ENCODE results near the gene BAIAP2L1. TPM values are rescaled to one million over a fixed set of nuclear protein-coding genes. Genes with fewer than 3 reads are reported as not detected.

Gene BAIAP2L1
- total and polyA plus RNA-seq, 9 of the 15 experiments (the other 6 are each of a cell fraction or from before 2014, with no cell fraction given) = 4.2 to 29.8 (median 15.5) TPM

DNA sequence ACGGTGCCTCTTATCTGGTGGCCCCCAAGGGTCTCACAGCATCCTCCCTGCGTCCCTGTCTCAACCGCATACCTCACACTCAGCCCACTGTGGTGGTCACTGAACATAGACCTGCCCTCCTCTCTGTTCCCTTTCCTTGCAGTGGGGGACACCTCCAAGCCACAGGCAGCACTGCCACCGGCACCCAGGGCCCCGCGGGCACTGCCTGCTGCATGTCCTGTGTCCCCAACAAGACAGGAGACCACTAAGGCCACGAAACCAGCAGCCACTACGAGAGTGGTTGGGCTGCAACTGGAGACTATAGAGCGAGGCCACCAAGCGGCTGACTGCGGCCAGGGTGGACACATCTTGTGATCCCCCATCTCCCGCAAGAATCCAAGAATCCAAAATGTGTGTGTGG is 104.1 kb downstream of the BAIAP2L1 start:
- in situ Hi-C loops (cut with MboI) = loop anchor here (5.0 to 10.0 kb wide), 2 partner anchors 448 to 545 kb away; no protein-coding TSS in a partner anchor
- H3K4me3 ChIP-seq = no peak overlapping the region

More for the DNA sequence above, 104.1 kb downstream of the BAIAP2L1 start:
- H3K27ac ChIP-seq (ENCODE audit: extremely low read depth, low read depth, low read length) = no peak overlapping the region
- DNase-seq (ENCODE audit: extremely low read depth in 1 of 4, low spot score in 3 of 4) = no peak
- H3K27me3 ChIP-seq (ENCODE audit: control insufficient read depth in 2 of 2, insufficient read depth in 2 of 2, low read length in 2 of 2) = peaks cover 0 to 56% of the 10 kb centered on the region in 2 experiments; a peak in 3 of 5 replicates
- CTCF ChIA-PET (ENCODE audit: low intra/inter-chr PET ratio) = no interaction called here
- peaks cover 21% of the 10 kb centered on the region for H4K20me1 ChIP-seq (replicated peaks; ENCODE audit: control insufficient read depth, insufficient read depth, low read length)
- H2AFZ ChIP-seq (ENCODE audit: low read depth, low read length) = no peak overlapping the region
- 53% methylated on average over 10 of the region's 12 CpGs for WGBS (ENCODE audit: insufficient coverage, low coverage, missing lambda C conversion rate)
- BruUV-seq (replicated peaks) = no TSS peak
- H3K9me1 ChIP-seq (ENCODE audit: control insufficient read depth, insufficient read depth, low read length) = no peaks in the 10 kb centered on the region
- intact Hi-C loops (cut with micrococcal nuclease) = loop anchor here (5.0 kb wide), 1 partner anchor 540 kb away; no protein-coding TSS in a partner anchor
- H3K79me2 ChIP-seq (ENCODE audit: control insufficient read depth, insufficient read depth, low read length) = no peaks in the 10 kb centered on the region
- peak overlapping the region in 1 of 2 experiments; percentile 51; a peak in 2 of 4 replicates for H3K9ac ChIP-seq (ENCODE audit: insufficient read depth in 1 of 2, low read depth in 2 of 2, low read length in 2 of 2)
- no peaks in the 10 kb centered on the region for H3K9me3 ChIP-seq (replicated peaks; ENCODE audit: control insufficient read depth, insufficient read depth, low read depth, low read length)
- no peak for ATAC-seq
- no peak for FAIRE-seq
- no peak for TF ChIP-seq ZNF232 (CRISPR knock-in tag; IDR thresholded peaks at IDR 0.05)
- TF ChIP-seq, protein P1, sequence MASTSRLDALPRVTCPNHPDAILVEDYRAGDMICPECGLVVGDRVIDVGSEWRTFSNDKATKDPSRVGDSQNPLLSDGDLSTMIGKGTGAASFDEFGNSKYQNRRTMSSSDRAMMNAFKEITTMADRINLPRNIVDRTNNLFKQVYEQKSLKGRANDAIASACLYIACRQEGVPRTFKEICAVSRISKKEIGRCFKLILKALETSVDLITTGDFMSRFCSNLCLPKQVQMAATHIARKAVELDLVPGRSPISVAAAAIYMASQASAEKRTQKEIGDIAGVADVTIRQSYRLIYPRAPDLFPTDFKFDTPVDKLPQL (IDR thresholded peaks at IDR 0.05; ENCODE audit: extremely low read depth, insufficient read length) = no peak
- no peak for TF ChIP-seq EZH2 (IDR thresholded peaks at IDR 0.05; ENCODE audit: borderline replicate concordance, low read depth, low read length)
- no peak for TF ChIP-seq POLR3G (IDR thresholded peaks at IDR 0.05; ENCODE audit: extremely low read depth, insufficient read length, insufficient replicate concordance)
- no peak for TF ChIP-seq RCOR1 (IDR thresholded peaks at IDR 0.05; ENCODE audit: borderline replicate concordance in 1 of 2, low read depth in 2 of 2, low read length in 2 of 2)
- no peak for TF ChIP-seq CREM (IDR thresholded peaks at IDR 0.05; ENCODE audit: low read depth)
- TF ChIP-seq, protein P2, sequence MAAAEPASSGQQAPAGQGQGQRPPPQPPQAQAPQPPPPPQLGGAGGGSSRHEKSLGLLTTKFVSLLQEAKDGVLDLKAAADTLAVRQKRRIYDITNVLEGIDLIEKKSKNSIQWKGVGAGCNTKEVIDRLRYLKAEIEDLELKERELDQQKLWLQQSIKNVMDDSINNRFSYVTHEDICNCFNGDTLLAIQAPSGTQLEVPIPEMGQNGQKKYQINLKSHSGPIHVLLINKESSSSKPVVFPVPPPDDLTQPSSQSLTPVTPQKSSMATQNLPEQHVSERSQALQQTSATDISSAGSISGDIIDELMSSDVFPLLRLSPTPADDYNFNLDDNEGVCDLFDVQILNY (CRISPR knock-in tag; IDR thresholded peaks at IDR 0.05) = no peak
- no peak for TF ChIP-seq ESRRB (CRISPR knock-in tag; IDR thresholded peaks at IDR 0.05; ENCODE audit: borderline replicate concordance)
- no peak for TF ChIP-seq ZFPM2 (CRISPR knock-in tag; IDR thresholded peaks at IDR 0.05)
- no peak for TF ChIP-seq TAF9B (IDR thresholded peaks at IDR 0.05; ENCODE audit: partially characterized antibody)
- TF ChIP-seq JUND (IDR thresholded peaks at IDR 0.05; ENCODE audit: borderline replicate concordance, low read depth, low read length) = no peak
- no peak for TF ChIP-seq JUND (tag; IDR thresholded peaks at IDR 0.05; ENCODE audit: borderline replicate concordance, low read depth, low read length)
- no peak for TF ChIP-seq ATF1 (CRISPR knock-in tag; IDR thresholded peaks at IDR 0.05)
- no peak for TF ChIP-seq ATF1 (tag; IDR thresholded peaks at IDR 0.05)
- TF ChIP-seq ZNF384 (IDR thresholded peaks at IDR 0.05; ENCODE audit: low read depth, low read length) = no peak
- TF ChIP-seq, protein P3, sequence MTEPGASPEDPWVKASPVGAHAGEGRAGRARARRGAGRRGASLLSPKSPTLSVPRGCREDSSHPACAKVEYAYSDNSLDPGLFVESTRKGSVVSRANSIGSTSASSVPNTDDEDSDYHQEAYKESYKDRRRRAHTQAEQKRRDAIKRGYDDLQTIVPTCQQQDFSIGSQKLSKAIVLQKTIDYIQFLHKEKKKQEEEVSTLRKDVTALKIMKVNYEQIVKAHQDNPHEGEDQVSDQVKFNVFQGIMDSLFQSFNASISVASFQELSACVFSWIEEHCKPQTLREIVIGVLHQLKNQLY (CRISPR knock-in tag; conservative IDR thresholded peaks at IDR 0.05) = no peak
- TF ChIP-seq, protein P4, sequence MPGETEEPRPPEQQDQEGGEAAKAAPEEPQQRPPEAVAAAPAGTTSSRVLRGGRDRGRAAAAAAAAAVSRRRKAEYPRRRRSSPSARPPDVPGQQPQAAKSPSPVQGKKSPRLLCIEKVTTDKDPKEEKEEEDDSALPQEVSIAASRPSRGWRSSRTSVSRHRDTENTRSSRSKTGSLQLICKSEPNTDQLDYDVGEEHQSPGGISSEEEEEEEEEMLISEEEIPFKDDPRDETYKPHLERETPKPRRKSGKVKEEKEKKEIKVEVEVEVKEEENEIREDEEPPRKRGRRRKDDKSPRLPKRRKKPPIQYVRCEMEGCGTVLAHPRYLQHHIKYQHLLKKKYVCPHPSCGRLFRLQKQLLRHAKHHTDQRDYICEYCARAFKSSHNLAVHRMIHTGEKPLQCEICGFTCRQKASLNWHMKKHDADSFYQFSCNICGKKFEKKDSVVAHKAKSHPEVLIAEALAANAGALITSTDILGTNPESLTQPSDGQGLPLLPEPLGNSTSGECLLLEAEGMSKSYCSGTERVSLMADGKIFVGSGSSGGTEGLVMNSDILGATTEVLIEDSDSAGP (CRISPR knock-in tag; IDR thresholded peaks at IDR 0.05) = no peak
- no peak for TF ChIP-seq HDAC8 (tag; IDR thresholded peaks at IDR 0.05)
- POLR2A ChIA-PET = interaction anchor here (0.6 kb wide), 1 partner anchor 93 kb away, joined by 3 read pairs; no protein-coding TSS in a partner anchor
- H3K36me3 ChIP-seq (ENCODE audit: control insufficient read depth, insufficient read depth, low read length) = peaks cover 32% of the 10 kb centered on the region; the same call in 2 of the 3 replicates
- H3K4me2 ChIP-seq (ENCODE audit: insufficient read depth, low read length) = no peak overlapping the region
- H3K4me1 ChIP-seq (replicated peaks in 1 of 2; ENCODE audit: control insufficient read depth in 2 of 2, insufficient read depth in 2 of 2, low read length in 2 of 2) = peaks cover 0 to 25% of the 10 kb centered on the region in 2 experiments; a peak in 3 of 5 replicates
